H1 (cell line): Measurements from ENCODE around the gene ADGRB2. TPM values are rescaled to one million over a fixed set of nuclear protein-coding genes. Genes with fewer than 3 reads are reported as not detected.

Experiments used
- CTCF ChIA-PET: fragments of 300-600 bp; sonication (Branson Sonifier 250); formaldehyde crosslinking; loops from one replicate; lab custom pipeline; 2021; ENCODE audit not compliant: partially characterized antibody; lab: Charles Lee
- POLR2A ChIA-PET: fragments of 300-600 bp; sonication (Branson Sonifier 250); formaldehyde crosslinking; loops from one replicate; lab custom pipeline; 2021; ENCODE audit warnings: inconsistent platforms; ENCODE audit not compliant: partially characterized antibody; lab: Charles Lee
- DNase-seq, 2 experiments: peaks; one replicate each; pipeline versions ENCODE4 v3.0.0 to v3.0.0-alpha.2; 2010 to 2022; ENCODE audit warnings: low spot score in 2 of 2, low read depth in 1 of 2, mixed read lengths in 1 of 2
- FAIRE-seq: peaks from 2 replicates; lab custom pipeline; 2011; peaks lifted over from hg19 to GRCh38; lab: Jason Lieb, UNC
- H2AFZ ChIP-seq: 2 replicates; pipeline ENCODE4 v1.8.1; 2012; ENCODE audit warnings: low read length, inconsistent platforms
- H2AK5ac ChIP-seq: 2 replicates; pipeline ENCODE4 v1.6.1; 2013; ENCODE audit warnings: low read depth, low read length
- H2BK120ac ChIP-seq: replicated peaks from 2 replicates; pipeline ENCODE3; 2013; ENCODE audit warnings: low read depth, low read length, inconsistent platforms
- H2BK12ac ChIP-seq: 2 replicates; pipeline ENCODE4 v1.6.1; 2013; ENCODE audit warnings: low read depth, low read length
- H2BK15ac ChIP-seq: 2 replicates; pipeline ENCODE4 v1.6.1; 2013; ENCODE audit warnings: low read length
- H2BK20ac ChIP-seq: 2 replicates; pipeline ENCODE4 v1.6.1; 2013; ENCODE audit warnings: low read length
- H2BK5ac ChIP-seq: 2 replicates; pipeline ENCODE4 v1.6.1; 2013; ENCODE audit warnings: low read depth, low read length
- H3K14ac ChIP-seq: 2 replicates; pipeline ENCODE4 v1.6.1; 2013; ENCODE audit warnings: inconsistent platforms; ENCODE audit not compliant: insufficient read length
- H3K18ac ChIP-seq: 2 replicates; pipeline ENCODE4 v1.6.1; 2013; ENCODE audit warnings: low read length; ENCODE audit errors: extremely low read depth
- H3K23ac ChIP-seq: 2 replicates; pipeline ENCODE4 v1.6.1; 2013; ENCODE audit warnings: inconsistent platforms; ENCODE audit not compliant: insufficient read length
- H3K23me2 ChIP-seq: 2 replicates; pipeline ENCODE4 v1.6.1; 2013; ENCODE audit warnings: low read depth, low read length
- H3K27ac ChIP-seq: 2 replicates; pipeline ENCODE4 v1.6.1; 2011; ENCODE audit warnings: low read depth, low read length, inconsistent platforms
- H3K27me3 ChIP-seq, 4 experiments: replicated peaks in 1 of 4; 1 replicate in 1 of 4; 2 replicates in 3 of 4; pipeline versions ENCODE4 v1.6.1 to v1.8.1; 2011 to 2013; ENCODE audit warnings: low read length in 3 of 4, mild to moderate bottlenecking in 3 of 4, inconsistent platforms in 2 of 4, mixed read lengths in 2 of 4, moderate library complexity in 1 of 4; ENCODE audit not compliant: control insufficient read depth in 3 of 4, insufficient read depth in 3 of 4; ENCODE audit errors: extremely low read depth in 1 of 4
- H3K36me3 ChIP-seq, 4 experiments: 2 replicates each; pipeline versions ENCODE4 v1.6.1 to v1.8.1; 2011 to 2013; ENCODE audit warnings: mild to moderate bottlenecking in 4 of 4, low read length in 3 of 4, moderate library complexity in 2 of 4, control low read depth in 1 of 4, inconsistent platforms in 1 of 4; ENCODE audit not compliant: insufficient read depth in 4 of 4, control insufficient read depth in 2 of 4
- H3K4ac ChIP-seq: replicated peaks from 2 replicates; pipeline ENCODE3; 2013; ENCODE audit warnings: low read length, low read depth, mixed read lengths, inconsistent platforms; ENCODE audit not compliant: insufficient read length
- H3K4me1 ChIP-seq, 4 experiments: replicated peaks in 1 of 4; 1 replicate in 1 of 4; 2 replicates in 3 of 4; pipeline versions ENCODE4 v1.6.1 to v1.8.1; 2011 to 2013; ENCODE audit warnings: low read length in 3 of 4, inconsistent platforms in 2 of 4, mixed read lengths in 1 of 4; ENCODE audit not compliant: insufficient read depth in 4 of 4, control insufficient read depth in 3 of 4
- H3K4me2 ChIP-seq, 2 experiments: 2 replicates each; pipeline versions ENCODE4 v1.6.1 to v1.8.1; 2011 to 2013; ENCODE audit warnings: low read depth in 2 of 2, low read length in 2 of 2, control low read depth in 1 of 2, inconsistent platforms in 1 of 2, mild to moderate bottlenecking in 1 of 2; ENCODE audit not compliant: insufficient read depth in 1 of 2
- H3K4me3 ChIP-seq, 4 experiments: fragments of 200-600, 300-600 bp in 1 of 4; sonication (generic), shearing (Covaris generic), sonication (Bioruptor Twin) in 1 of 4; 2 replicates each; pipeline versions ENCODE4 v1.5.1 to v1.8.1; 2011 to 2016; ENCODE audit warnings: low read length in 4 of 4, low read depth in 3 of 4, control low read depth in 2 of 4, inconsistent platforms in 2 of 4, mild to moderate bottlenecking in 2 of 4, mixed read lengths in 1 of 4, moderate library complexity in 1 of 4; ENCODE audit not compliant: insufficient read depth in 2 of 4; ENCODE audit errors: extremely low read depth in 1 of 4
- H3K56ac ChIP-seq: replicated peaks from 2 replicates; pipeline ENCODE3; 2013; ENCODE audit warnings: low read depth, mild to moderate bottlenecking, mixed read lengths, low read length, inconsistent platforms; ENCODE audit not compliant: insufficient read length
- H3K79me1 ChIP-seq: 2 replicates; pipeline ENCODE4 v1.6.1; 2013; ENCODE audit warnings: low read depth, low read length, control low read depth
- H3K79me2 ChIP-seq, 2 experiments: 2 replicates each; pipeline versions ENCODE4 v1.6.1 to v1.8.1; 2012 to 2013; ENCODE audit warnings: low read length in 2 of 2, mild to moderate bottlenecking in 2 of 2, inconsistent platforms in 1 of 2; ENCODE audit not compliant: insufficient read depth in 2 of 2, control insufficient read depth in 1 of 2
- H3K9ac ChIP-seq, 4 experiments: replicated peaks in 1 of 4; 1 replicate in 1 of 4; 2 replicates in 3 of 4; pipeline versions ENCODE4 v1.6.1 to v1.8.1; 2011 to 2013; ENCODE audit warnings: low read depth in 3 of 4, low read length in 3 of 4, control low read depth in 2 of 4, mild to moderate bottlenecking in 2 of 4, moderate library complexity in 2 of 4, inconsistent platforms in 1 of 4; ENCODE audit errors: extremely low read depth in 1 of 4
- H3K9me3 ChIP-seq, 2 experiments: 2 replicates each; pipeline versions ENCODE4 v1.6.1 to v1.8.1; 2012 to 2013; ENCODE audit warnings: mild to moderate bottlenecking in 2 of 2, moderate library complexity in 2 of 2, control low read depth in 1 of 2, inconsistent platforms in 1 of 2, low read depth in 1 of 2, low read length in 1 of 2, mixed read lengths in 1 of 2; ENCODE audit not compliant: insufficient read depth in 2 of 2
- H4K20me1 ChIP-seq, 2 experiments: replicated peaks in 1 of 2; 2 replicates each; pipeline versions ENCODE3 to v1.8.1; 2011 to 2013; ENCODE audit warnings: inconsistent platforms in 2 of 2, low read length in 2 of 2, mild to moderate bottlenecking in 1 of 2; ENCODE audit not compliant: insufficient read depth in 2 of 2, control insufficient read depth in 1 of 2
- H4K5ac ChIP-seq: 2 replicates; pipeline ENCODE4 v1.6.1; 2013; ENCODE audit warnings: low read length, low read depth, mixed read lengths, inconsistent platforms; ENCODE audit not compliant: insufficient read length
- H4K8ac ChIP-seq: 2 replicates; pipeline ENCODE4 v1.8.0; 2013; ENCODE audit warnings: mild to moderate bottlenecking, moderate library complexity, low read length, inconsistent platforms; ENCODE audit not compliant: insufficient read depth; ENCODE audit errors: extremely low read depth
- H4K91ac ChIP-seq: replicated peaks from 2 replicates; pipeline ENCODE3; 2013; ENCODE audit warnings: low read length, mixed read lengths, inconsistent platforms; ENCODE audit not compliant: insufficient read length
- CTCF ChIP-seq, 3 experiments: IDR thresholded peaks; 1 replicate in 2 of 3; 2 replicates in 1 of 3; pipeline versions ENCODE4 v1.5.1 to v1.6.1; 2011; ENCODE audit warnings: low read length in 3 of 3, mild to moderate bottlenecking in 3 of 3, inconsistent platforms in 2 of 3, low read depth in 1 of 3, moderate library complexity in 1 of 3; ENCODE audit not compliant: insufficient read depth in 1 of 3; ENCODE audit errors: control extremely low read depth in 1 of 3
- KDM4A ChIP-seq: IDR thresholded peaks from one replicate; pipeline ENCODE4 v1.7.1; 2012; ENCODE audit warnings: low read depth, mild to moderate bottlenecking, moderate library complexity, low read length, inconsistent platforms; ENCODE audit not compliant: severe bottlenecking
- SUZ12 ChIP-seq: fragments of 200-600 bp; sonication (generic); IDR thresholded peaks from 2 replicates; pipeline ENCODE4 v1.6.1; 2012; ENCODE audit warnings: mild to moderate bottlenecking, inconsistent platforms, low read length, moderate library complexity, mixed read lengths
- ZNF274 ChIP-seq: IDR thresholded peaks from 2 replicates; pipeline ENCODE4 v1.7.0; 2012; ENCODE audit warnings: low read length, borderline replicate concordance; ENCODE audit errors: extremely low read depth
- WGBS, 2 experiments: shearing (Covaris generic) in 1 of 2; methylation state at CpG; one replicate each; pipeline versions ENCODE4 v1.1.6 to v1.1.7; 2013 to 2015; ENCODE audit warnings: low lambda C conversion rate in 2 of 2, mixed read lengths in 2 of 2, inconsistent platforms in 1 of 2, low coverage in 1 of 2, missing lambda C conversion rate in 1 of 2; ENCODE audit not compliant: insufficient replicate concordance in 2 of 2, insufficient coverage in 1 of 2, insufficient read length in 1 of 2; ENCODE audit errors: extremely low coverage in 1 of 2, missing lambda C conversion rate in 1 of 2; 5-methylcytosine and 5-hydroxymethylcytosine counted together
- polyA plus RNA-seq, 7 experiments: library from polyadenylated mRNA; depleted of rRNA in 3 of 7; stranded (reverse) in 5 of 7; unstranded in 2 of 7; fragments of >200 nt in 5 of 7; fragments of 200-250 nt in 2 of 7; gene quantifications; 1 replicate in 5 of 7; 2 replicates in 1 of 7; 4 replicates in 1 of 7; pipeline versions ENCODE4 v1.2.1 to v1.2.3, GENCODE V29; 2011 to 2013; ENCODE audit warnings: missing spikeins in 2 of 7, mixed read lengths in 2 of 7
- total RNA-seq: library from RNA; stranded (reverse); fragmentation: NEBNext Ultra II Directional; extraction: Animal tissue kit (Norgen Biotek cat#: 25700); gene quantifications from 2 replicates; pipeline ENCODE4 v1.2.1, GENCODE V29; 2021

The ADGRB2 gene
- total and polyA plus RNA-seq, 2 of the 8 experiments (the other 6 are each of a cell fraction or from before 2014, with no cell fraction given) = 15.6 to 26.2 TPM

GRCh38 chr1:31763671-31764311 lies 349 bp downstream of the ADGRB2 start:
- H3K79me1 ChIP-seq = peaks cover 3% of the 10 kb centered on the region
- no peak overlapping the region for H3K4ac ChIP-seq
- H4K5ac ChIP-seq = no peak overlapping the region
- no peak overlapping the region for H2AK5ac ChIP-seq
- no peak overlapping the region for H3K56ac ChIP-seq
- H4K20me1 ChIP-seq = peaks cover 4 to 15% of the 10 kb centered on the region in 2 experiments
- H2BK12ac ChIP-seq = no peak overlapping the region
- no peak overlapping the region for H3K27ac ChIP-seq
- CTCF ChIA-PET = interaction anchor here (1.0 to 14.0 kb wide), 22 partner anchors 9 to 200 kb away, joined by 3 to 206 read pairs (median 4); partner anchors contain the start of gene COL16A1
- no peak overlapping the region for H2AFZ ChIP-seq
- H2BK120ac ChIP-seq = no peak overlapping the region
- H2BK15ac ChIP-seq = no peak overlapping the region
- peaks cover 26 to 49% (median 31%) of the 10 kb centered on the region in 4 experiments for H3K4me1 ChIP-seq
- H3K18ac ChIP-seq = 0 out of 2 replicates have a peak overlapping the region, but pooled peaks have one; percentile 71
- 3% methylated on average over 11 of the region's 93 CpGs; no CpG with 5 or more reads in 1 of the 2 experiments for WGBS, 2 experiments
- H3K9ac ChIP-seq = 0 out of 7 replicates have a peak overlapping the region, but pooled peaks of 1 of the 4 experiments have one; percentile 24
- peaks cover 17% of the 10 kb centered on the region for H3K23me2 ChIP-seq
- POLR2A ChIA-PET = interaction anchor here (1.3 to 2.2 kb wide), 4 partner anchors 15 to 36 kb away, joined by 4 to 13 read pairs (median 7); no protein-coding TSS in a partner anchor
- no peaks in the 10 kb centered on the region for H3K9me3 ChIP-seq
- no peak for FAIRE-seq
- 0 out of 2 replicates have a peak, but pooled peaks have one; percentile 2 for TF ChIP-seq SUZ12
- no peak for TF ChIP-seq CTCF (IDR thresholded peaks at IDR 0.05; ENCODE audit: control extremely low read depth in 1 of 3, insufficient read depth in 1 of 3, low read depth in 1 of 3, low read length in 3 of 3)
- no peak for TF ChIP-seq ZNF274
- TF ChIP-seq KDM4A = peak; percentile 10
- H2BK5ac ChIP-seq = no peak overlapping the region
- no peak overlapping the region; the same call in 1 of the 2 replicates for H4K8ac ChIP-seq
- no peak overlapping the region for H2BK20ac ChIP-seq
- peak overlapping the region; percentile 86 to 90 for H3K4me2 ChIP-seq
- no peak overlapping the region for H4K91ac ChIP-seq
- peaks cover 0 to 4% of the 10 kb centered on the region in 2 experiments; a peak in 1 of 4 replicates for H3K79me2 ChIP-seq
- peak overlapping the region; percentile 48 to 75 (median 62) for H3K4me3 ChIP-seq
- H3K36me3 ChIP-seq = no peaks in the 10 kb centered on the region
- DNase-seq = no peak
- no peak overlapping the region for H3K23ac ChIP-seq
- peaks cover 3 to 16% (median 7%) of the 10 kb centered on the region in 4 experiments; a peak in 5 of 7 replicates for H3K27me3 ChIP-seq
- H3K14ac ChIP-seq = no peak overlapping the region
